Natural killer cell (primary cell): ENCODE results near the gene MTFMT. TPM values are rescaled to one million over a fixed set of nuclear protein-coding genes. Genes with fewer than 3 reads are reported as not detected.

Experiments
- ATAC-seq, 3 donors: fragments of 150-1000 bp in 2 of 3; fragments of 200-7000 bp in 1 of 3; cut with Tn5 transposase; 1 replicate in 1 of 3; 2 replicates in 2 of 3; pipeline ENCODE4 v1.10.0; 2021; ENCODE audit warnings: mild to moderate bottlenecking in 2 of 3, moderate library complexity in 2 of 3
- DNase-seq, 2 donors: peaks; one replicate each; pipeline versions ENCODE4 v3.0.0 to v3.0.0-alpha.2; 2013 to 2021; ENCODE audit warnings: mixed read lengths in 1 of 2
- H3K27ac ChIP-seq: one replicate; pipeline ENCODE4 v1.5.1; 2013; ENCODE audit warnings: mild to moderate bottlenecking, low read length
- H3K27me3 ChIP-seq: one replicate; pipeline ENCODE4 v1.6.1; 2013; ENCODE audit warnings: low read length; ENCODE audit not compliant: control insufficient read depth, insufficient read depth
- H3K36me3 ChIP-seq: one replicate; pipeline ENCODE4 v1.6.1; 2013; ENCODE audit warnings: low read length; ENCODE audit not compliant: control insufficient read depth, insufficient read depth
- H3K4me1 ChIP-seq: one replicate; pipeline ENCODE4 v1.6.1; 2013; ENCODE audit warnings: low read length; ENCODE audit not compliant: control insufficient read depth, insufficient read depth
- H3K4me3 ChIP-seq: one replicate; pipeline ENCODE4 v1.5.1; 2013; ENCODE audit warnings: low read length
- H3K9me3 ChIP-seq: one replicate; pipeline ENCODE4 v1.6.1; 2013; ENCODE audit warnings: low read length; ENCODE audit not compliant: control insufficient read depth, insufficient read depth
- H3K27ac Mint-ChIP-seq, 2 donors: one replicate each; pipeline ENCODE4 v1.8.0; 2022; ENCODE audit warnings: mild to moderate bottlenecking in 2 of 2, mixed read lengths in 2 of 2, moderate library complexity in 1 of 2
- H3K27me3 Mint-ChIP-seq, 2 donors: one replicate each; pipeline ENCODE4 v1.8.0; 2022; ENCODE audit warnings: low read depth in 2 of 2, mixed read lengths in 2 of 2
- H3K36me3 Mint-ChIP-seq: one replicate; pipeline ENCODE4 v1.8.0; 2022; ENCODE audit warnings: mixed read lengths
- H3K4me1 Mint-ChIP-seq, 2 donors: one replicate each; pipeline ENCODE4 v1.8.0; 2022; ENCODE audit warnings: mixed read lengths in 2 of 2
- H3K4me3 Mint-ChIP-seq: one replicate; pipeline ENCODE4 v1.8.0; 2022; ENCODE audit warnings: mild to moderate bottlenecking, moderate library complexity, mixed read lengths
- H3K9me3 Mint-ChIP-seq, 2 donors: one replicate each; pipeline ENCODE4 v1.8.0; 2022; ENCODE audit warnings: mixed read lengths in 2 of 2
- CTCF ChIP-seq: fragments of 200-600 bp; IDR thresholded peaks from one replicate; pipeline ENCODE4 v1.8.0; 2022; ENCODE audit warnings: antibody characterized with exemption
- WGBS: methylation state at CpG from one replicate; pipeline ENCODE4 v1.1.7; 2013; ENCODE audit warnings: missing lambda C conversion rate; ENCODE audit not compliant: insufficient coverage; 5-methylcytosine and 5-hydroxymethylcytosine counted together
- intact Hi-C: fragments of 100-400 bp; cut with micrococcal nuclease; formaldehyde crosslinking; loops from one replicate; pipeline ENCODE4 v1.14.2; 2022
- total RNA-seq, 4 donors: library from RNA; stranded (reverse); fragments of 120-200 nt in 1 of 4; gene quantifications; one replicate each; pipeline versions ENCODE4 v1.2.3 to v1.2.4, GENCODE V29; 2013 to 2022

The MTFMT gene
- total RNA-seq, 3 donors from 2014 or later (not counting 1 experiment from before 2014, with no cell fraction given), result 9.3 to 13.6 (median 12.2) TPM

- H3K4me1 Mint-ChIP-seq, result peaks cover 0 to 9% of the 10 kb centered on the region in 2 donors
- H3K27me3 ChIP-seq, result peaks cover 4% of the 10 kb centered on the region
- 85% methylated on average over 11 of the region's 11 CpGs for WGBS
- no peak for ATAC-seq
- H3K4me1 ChIP-seq, result peaks cover 9% of the 10 kb centered on the region
- peaks cover 0 to 13% of the 10 kb centered on the region in 2 donors for H3K27me3 Mint-ChIP-seq
- DNase-seq, result no peak
- no peaks in the 10 kb centered on the region for H3K36me3 Mint-ChIP-seq
- no peak overlapping the region for H3K27ac ChIP-seq
- H3K4me3 ChIP-seq, result no peak overlapping the region
- TF ChIP-seq CTCF, result no peak
- no peak overlapping the region for H3K27ac Mint-ChIP-seq
- intact Hi-C loops, result no loop called here
- no peak overlapping the region for H3K4me3 Mint-ChIP-seq
- no peaks in the 10 kb centered on the region for H3K36me3 ChIP-seq
- no peaks in the 10 kb centered on the region for H3K9me3 Mint-ChIP-seq
- H3K9me3 ChIP-seq, result no peaks in the 10 kb centered on the region
These were observed 5.3 kb upstream of the MTFMT start for GRCh38 chr15:65034719-65035118.

- H3K4me3 ChIP-seq, result no peak overlapping the region
- peaks cover 4% of the 10 kb centered on the region for H3K27me3 ChIP-seq
- H3K9me3 ChIP-seq, result no peaks in the 10 kb centered on the region
- H3K36me3 ChIP-seq, result no peaks in the 10 kb centered on the region
- H3K9me3 Mint-ChIP-seq, result no peaks in the 10 kb centered on the region
- no peak overlapping the region for H3K27ac ChIP-seq
- H3K36me3 Mint-ChIP-seq, result no peaks in the 10 kb centered on the region
- DNase-seq (peak in 1 of 2 donors; percentile 66), ATAC-seq (no peak)
- H3K27me3 Mint-ChIP-seq, result peaks cover 0 to 13% of the 10 kb centered on the region in 2 donors
- peaks cover under 1 to 9% of the 10 kb centered on the region in 2 donors for H3K4me1 Mint-ChIP-seq
- TF ChIP-seq CTCF, result no peak
- intact Hi-C loops, result loop anchor here (1.0 kb wide), 1 partner anchor 352 kb away; no protein-coding TSS in a partner anchor
- no peak overlapping the region for H3K27ac Mint-ChIP-seq
- H3K4me3 Mint-ChIP-seq, result no peak overlapping the region
- WGBS, result 23% methylated on average over 4 of the region's 4 CpGs
- H3K4me1 ChIP-seq, result peaks cover 12% of the 10 kb centered on the region
These were observed 4.3 kb upstream of the MTFMT start for GRCh38 chr15:65033659-65034269.

- Mint-ChIP-seq H3K4me1 (peaks cover 8 to 17% of the 10 kb centered on the region in 2 donors), H3K27ac (no peak overlapping the region), H3K4me3 (no peak overlapping the region), H3K9me3 (no peaks in the 10 kb centered on the region), H3K36me3 (no peaks in the 10 kb centered on the region), H3K27me3 (peaks cover 0 to 13% of the 10 kb centered on the region in 2 donors)
- Histone ChIP-seq H3K9me3 (no peaks in the 10 kb centered on the region), H3K36me3 (no peaks in the 10 kb centered on the region), H3K4me3 (no peak overlapping the region), H3K27me3 (peaks cover 4% of the 10 kb centered on the region), H3K27ac (no peak overlapping the region), H3K4me1 (peaks cover 18% of the 10 kb centered on the region)
- WGBS, result 25% methylated on average over 12 of the region's 13 CpGs
- peak; percentile 17 for TF ChIP-seq CTCF
- DNase-seq, result peak; percentile 36 to 67
- ATAC-seq, result peak; percentile 46 to 53 (median 48)
- intact Hi-C loops, result loop anchor here (1.0 kb wide), 1 partner anchor 352 kb away; no protein-coding TSS in a partner anchor
These were observed 3.5 kb upstream of the MTFMT start for GRCh38 chr15:65032801-65033537.
